Measurements from ENCODE around the gene CLSTN3.
"Not testable (repeated sequence)": the region's sequence is repeated elsewhere in the genome, so short reads cannot be mapped to it uniquely, and the experiment has no call there.

CLSTN3 gene

DNA sequence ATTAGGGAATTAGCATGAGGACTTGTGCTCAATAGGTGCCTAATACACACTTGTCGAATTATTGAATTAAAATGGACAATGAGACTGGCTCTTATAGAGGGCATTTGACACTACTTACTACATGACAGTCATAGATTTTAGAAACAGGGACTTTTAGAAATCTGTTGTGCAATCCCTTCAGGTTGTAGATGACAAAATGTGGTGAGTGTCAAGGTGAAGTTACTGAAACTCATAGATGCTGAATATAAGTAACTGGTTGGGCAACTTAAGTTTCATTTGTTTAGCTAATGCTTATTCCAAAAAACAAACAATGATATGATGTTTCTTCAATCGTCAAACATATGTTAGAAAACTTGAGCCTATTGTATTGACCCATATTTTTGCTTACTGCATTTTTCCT is 46.4 kb downstream of the CLSTN3 start:
- TF ChIP-seq CTCF (IDR thresholded peaks at IDR 0.05; ENCODE audit: unreplicated experiment in 3 of 3): no peak
- H3K36me3 Mint-ChIP-seq (ENCODE audit: low read depth): no peaks in the 10 kb centered on the region
- peaks cover 21% of the 10 kb centered on the region for H3K9me3 Mint-ChIP-seq
- no peaks in the 10 kb centered on the region for H3K4me1 Mint-ChIP-seq
- peaks cover 7% of the 10 kb centered on the region for H3K27me3 Mint-ChIP-seq (ENCODE audit: low read depth)
- no peak overlapping the region for H3K4me3 Mint-ChIP-seq
- no peak overlapping the region for H3K27ac Mint-ChIP-seq

- Mint-ChIP-seq H3K4me1 (no peaks in the 10 kb centered on the region), H3K27ac (no peak overlapping the region), H3K36me3 (ENCODE audit: low read depth) (no peaks in the 10 kb centered on the region), H3K9me3 (peaks cover 11% of the 10 kb centered on the region), H3K4me3 (no peak overlapping the region), H3K27me3 (ENCODE audit: low read depth) (peaks cover 7% of the 10 kb centered on the region)
- TF ChIP-seq CTCF (IDR thresholded peaks at IDR 0.05; ENCODE audit: unreplicated experiment in 3 of 3): no peak
Observed at GRCh38 chr12:7178481-7178880, 48.3 kb downstream of the CLSTN3 start.

GRCh38 chr12:7180685-7181084 is 50.5 kb downstream of the CLSTN3 start:
- no peak for TF ChIP-seq CTCF (IDR thresholded peaks at IDR 0.05; ENCODE audit: unreplicated experiment in 3 of 3)
- no peak overlapping the region for H3K4me3 Mint-ChIP-seq
- no peaks in the 10 kb centered on the region for H3K36me3 Mint-ChIP-seq (ENCODE audit: low read depth)
- no peak overlapping the region for H3K27ac Mint-ChIP-seq
- H3K4me1 Mint-ChIP-seq: no peaks in the 10 kb centered on the region
- H3K9me3 Mint-ChIP-seq: peaks cover 5% of the 10 kb centered on the region
- peaks cover 7% of the 10 kb centered on the region for H3K27me3 Mint-ChIP-seq (ENCODE audit: low read depth)

DNA sequence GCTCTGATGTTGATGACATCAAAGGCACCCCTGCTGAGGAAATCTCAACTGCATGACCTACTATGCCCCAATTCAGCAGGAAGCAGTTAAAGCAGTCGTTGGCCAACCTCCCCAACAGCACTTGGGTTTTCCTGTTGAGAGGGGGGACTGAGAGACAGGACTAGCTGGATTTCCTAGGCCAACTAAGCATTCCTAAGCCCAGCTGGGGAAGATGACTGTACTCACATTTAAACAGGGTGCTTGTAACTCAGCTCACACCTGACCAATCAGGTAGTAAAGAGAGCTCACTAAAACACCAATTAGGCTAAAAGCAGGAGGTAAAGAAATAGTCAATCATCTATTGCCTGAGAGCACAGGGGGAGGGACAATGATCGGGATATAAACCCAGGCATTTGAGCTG is 55.9 kb downstream of the CLSTN3 start:
- peaks cover 21% of the 10 kb centered on the region for H3K4me1 Mint-ChIP-seq
- not testable (repeated sequence) for H3K27me3 Mint-ChIP-seq (ENCODE audit: low read depth); H3K9me3 Mint-ChIP-seq

DNA sequence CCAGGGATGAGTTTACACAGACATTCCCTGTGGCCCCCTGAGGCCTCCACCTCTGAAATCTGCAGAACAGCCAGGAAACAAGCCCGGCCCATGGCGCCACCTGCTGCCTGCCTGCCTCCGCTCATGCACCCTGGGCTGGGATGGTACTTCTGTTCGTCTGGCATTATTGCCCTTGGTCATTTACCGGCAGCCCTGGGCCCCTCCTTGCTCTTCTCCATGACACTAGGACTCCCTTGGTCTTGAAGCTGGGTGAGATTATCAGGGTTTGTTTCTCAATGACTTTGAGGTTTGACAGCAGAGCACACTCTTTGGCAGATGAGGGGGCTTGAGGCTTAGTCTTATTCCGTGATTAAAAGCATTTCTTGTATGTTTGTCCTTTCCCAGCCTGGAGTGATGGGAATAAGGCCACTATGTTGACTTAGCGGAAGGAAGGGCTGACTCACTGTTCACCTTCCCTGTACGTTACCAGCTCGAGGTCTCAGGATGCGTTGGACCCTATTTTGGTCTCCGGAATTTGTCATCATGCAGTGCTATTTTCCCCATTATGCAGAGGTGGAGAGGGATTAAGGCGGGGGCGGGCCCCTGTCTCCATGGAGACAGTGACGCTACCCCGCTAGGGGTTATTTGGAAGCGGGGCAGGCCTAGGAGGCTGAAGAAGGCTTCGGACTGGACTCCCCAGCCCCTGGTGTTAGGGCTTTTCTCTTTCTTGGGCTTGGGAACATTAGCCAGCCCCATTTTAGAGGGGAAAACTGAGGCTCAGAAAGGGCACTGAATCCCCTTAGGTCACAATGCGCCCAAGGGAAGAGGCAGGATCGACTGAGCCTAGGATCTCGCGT is 58.6 kb downstream of the CLSTN3 start:
- Mint-ChIP-seq H3K27ac (peak overlapping the region; percentile 77 to 98 (median 96)), H3K4me1 (peaks cover 22% of the 10 kb centered on the region), H3K4me3 (peak overlapping the region; percentile 98 to 99 (median 98)), H3K9me3 (no peaks in the 10 kb centered on the region), H3K36me3 (ENCODE audit: low read depth) (peaks cover 18% of the 10 kb centered on the region), H3K27me3 (ENCODE audit: low read depth) (no peaks in the 10 kb centered on the region)
- peak; percentile 46 to 66 (median 52) for TF ChIP-seq CTCF (IDR thresholded peaks at IDR 0.05; ENCODE audit: unreplicated experiment in 3 of 3)

More for the DNA sequence above, 55.9 kb downstream of the CLSTN3 start:
- peak overlapping the region in 2 of 3 experiments; percentile 17 to 37 for H3K4me3 Mint-ChIP-seq
- not testable (repeated sequence) for H3K27ac Mint-ChIP-seq; H3K36me3 Mint-ChIP-seq (ENCODE audit: low read depth)

- peaks cover 25% of the 10 kb centered on the region for H3K36me3 Mint-ChIP-seq (ENCODE audit: low read depth)
- H3K4me3 Mint-ChIP-seq: peak within 1 kb of the TSS; percentile 98 to 99 (median 98)
- H3K4me1 Mint-ChIP-seq: peaks cover 22% of the 10 kb centered on the region
- H3K27me3 Mint-ChIP-seq (ENCODE audit: low read depth): no peaks in the 10 kb centered on the region
- TF ChIP-seq CTCF (IDR thresholded peaks at IDR 0.05; ENCODE audit: unreplicated experiment in 3 of 3): no peak
- H3K9me3 Mint-ChIP-seq: no peaks in the 10 kb centered on the region
- H3K27ac Mint-ChIP-seq: peak within 1 kb of the TSS; percentile 77 to 98 (median 96)
Observed at GRCh38 chr12:7189398-7190267, 59.5 kb downstream of the CLSTN3 start, which contains the start of gene PEX5. PEX5 (plus strand) TSS chr12:7189686; CDS start chr12:7190378, 692 bp downstream.
